Colonic mucosa (tissue), 4 donors: ENCODE measurements around the gene SCN5A. TPM values are rescaled to one million over a fixed set of nuclear protein-coding genes. Genes with fewer than 3 reads are reported as not detected.

Experiments used
- DNase-seq: peaks from one replicate; pipeline ENCODE4 v3.0.0-alpha.2; 2020
- H3K27ac ChIP-seq: fragments of 200-600 bp; one replicate; pipeline ENCODE4 v1.8.0; 2021
- H3K27me3 ChIP-seq: fragments of 200-600 bp; one replicate; pipeline ENCODE4 v1.8.0; 2021
- H3K36me3 ChIP-seq: fragments of 200-600 bp; one replicate; pipeline ENCODE4 v1.8.0; 2021
- H3K4me1 ChIP-seq: fragments of 200-600 bp; one replicate; pipeline ENCODE4 v1.8.0; 2021; ENCODE audit warnings: mild to moderate bottlenecking
- H3K4me3 ChIP-seq: fragments of 200-600 bp; one replicate; pipeline ENCODE4 v1.8.0; 2021
- H3K9ac ChIP-seq, 2 donors: one replicate each; pipeline ENCODE4 v1.7.0; 2013; ENCODE audit warnings: control low read depth in 2 of 2, low read depth in 2 of 2, low read length in 2 of 2
- H3K9me3 ChIP-seq: fragments of 200-600 bp; one replicate; pipeline ENCODE4 v1.8.0; 2021
- intact Hi-C: fragments of 100-400 bp; cut with DNase I; formaldehyde crosslinking; loops from one replicate; pipeline ENCODE4 v1.14.1; 2022
- total RNA-seq, 2 donors: library from RNA; stranded (reverse); fragmentation: NEBNext Ultra II Directional in 1 of 2; extraction: Animal tissue kit (Norgen Biotek cat#: 25700) in 1 of 2; gene quantifications; one replicate each; pipeline ENCODE4 v1.2.1, GENCODE V29; 2021
- TF ChIP-seq, protein P1 (sequence below): fragments of 200-600 bp; IDR thresholded peaks from one replicate; pipeline ENCODE4 v1.8.0; 2022; ENCODE audit warnings: antibody characterized with exemption, mild to moderate bottlenecking
- donor health status: healthy.
- donor health status: DM: no; HTN: no; CAD: no.
- donor health status: DM: no; HTN: no; CAD: no.

Gene SCN5A
- total RNA-seq, 2 donors from 2014 or later: 0.32 to 0.45 TPM

- no peak overlapping the region for H3K9ac ChIP-seq
- no peak overlapping the region for H3K27ac ChIP-seq
- intact Hi-C loops: no loop called here
- peak; percentile 14 for DNase-seq
- no peaks in the 10 kb centered on the region for H3K36me3 ChIP-seq
- H3K27me3 ChIP-seq: no peaks in the 10 kb centered on the region
- no peak overlapping the region for H3K4me3 ChIP-seq
- H3K4me1 ChIP-seq: no peaks in the 10 kb centered on the region
- no peaks in the 10 kb centered on the region for H3K9me3 ChIP-seq
- TF ChIP-seq, protein P1, sequence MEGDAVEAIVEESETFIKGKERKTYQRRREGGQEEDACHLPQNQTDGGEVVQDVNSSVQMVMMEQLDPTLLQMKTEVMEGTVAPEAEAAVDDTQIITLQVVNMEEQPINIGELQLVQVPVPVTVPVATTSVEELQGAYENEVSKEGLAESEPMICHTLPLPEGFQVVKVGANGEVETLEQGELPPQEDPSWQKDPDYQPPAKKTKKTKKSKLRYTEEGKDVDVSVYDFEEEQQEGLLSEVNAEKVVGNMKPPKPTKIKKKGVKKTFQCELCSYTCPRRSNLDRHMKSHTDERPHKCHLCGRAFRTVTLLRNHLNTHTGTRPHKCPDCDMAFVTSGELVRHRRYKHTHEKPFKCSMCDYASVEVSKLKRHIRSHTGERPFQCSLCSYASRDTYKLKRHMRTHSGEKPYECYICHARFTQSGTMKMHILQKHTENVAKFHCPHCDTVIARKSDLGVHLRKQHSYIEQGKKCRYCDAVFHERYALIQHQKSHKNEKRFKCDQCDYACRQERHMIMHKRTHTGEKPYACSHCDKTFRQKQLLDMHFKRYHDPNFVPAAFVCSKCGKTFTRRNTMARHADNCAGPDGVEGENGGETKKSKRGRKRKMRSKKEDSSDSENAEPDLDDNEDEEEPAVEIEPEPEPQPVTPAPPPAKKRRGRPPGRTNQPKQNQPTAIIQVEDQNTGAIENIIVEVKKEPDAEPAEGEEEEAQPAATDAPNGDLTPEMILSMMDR: no peak
Observed at GRCh38 chr3:38549957-38550840, 99.3 kb downstream of the SCN5A start.

DNA sequence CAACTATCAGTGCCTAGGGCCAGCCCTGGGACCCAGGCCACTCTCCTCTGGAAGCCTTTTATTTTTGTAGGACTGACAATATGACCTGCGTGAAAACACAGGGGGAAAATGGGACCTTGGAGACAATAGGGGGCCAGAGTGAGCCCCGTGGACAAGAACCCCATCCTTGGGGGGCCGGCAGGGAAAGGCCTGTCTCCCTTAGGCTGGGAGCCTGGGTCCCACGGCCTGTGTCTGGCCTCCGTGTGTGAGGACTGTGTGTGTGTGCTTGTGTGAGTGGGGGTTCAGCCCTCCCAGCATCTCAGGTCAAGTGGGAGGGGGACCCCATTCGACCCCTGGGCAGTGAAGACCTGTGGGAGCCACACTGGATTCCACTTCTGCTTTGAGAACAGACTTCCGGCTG lies 100.0 kb downstream of the SCN5A start:
- H3K9me3 ChIP-seq: no peaks in the 10 kb centered on the region
- no peaks in the 10 kb centered on the region for H3K4me1 ChIP-seq
- intact Hi-C loops: no loop called here
- TF ChIP-seq, protein P1: no peak
- DNase-seq: no peak
- H3K27ac ChIP-seq: no peak overlapping the region
- H3K4me3 ChIP-seq: no peak overlapping the region
- H3K36me3 ChIP-seq: no peaks in the 10 kb centered on the region
- H3K9ac ChIP-seq: no peak overlapping the region
- no peaks in the 10 kb centered on the region for H3K27me3 ChIP-seq

- TF ChIP-seq, protein P1: no peak
- H3K4me3 ChIP-seq: no peak overlapping the region
- H3K9ac ChIP-seq: no peak overlapping the region
- H3K36me3 ChIP-seq: no peaks in the 10 kb centered on the region
- H3K27ac ChIP-seq: no peak overlapping the region
- H3K27me3 ChIP-seq: no peaks in the 10 kb centered on the region
- intact Hi-C loops: no loop called here
- peak; percentile 9 for DNase-seq
- H3K4me1 ChIP-seq: no peaks in the 10 kb centered on the region
- H3K9me3 ChIP-seq: no peaks in the 10 kb centered on the region
Observed at GRCh38 chr3:38549082-38549481, 100.4 kb downstream of the SCN5A start.

DNA sequence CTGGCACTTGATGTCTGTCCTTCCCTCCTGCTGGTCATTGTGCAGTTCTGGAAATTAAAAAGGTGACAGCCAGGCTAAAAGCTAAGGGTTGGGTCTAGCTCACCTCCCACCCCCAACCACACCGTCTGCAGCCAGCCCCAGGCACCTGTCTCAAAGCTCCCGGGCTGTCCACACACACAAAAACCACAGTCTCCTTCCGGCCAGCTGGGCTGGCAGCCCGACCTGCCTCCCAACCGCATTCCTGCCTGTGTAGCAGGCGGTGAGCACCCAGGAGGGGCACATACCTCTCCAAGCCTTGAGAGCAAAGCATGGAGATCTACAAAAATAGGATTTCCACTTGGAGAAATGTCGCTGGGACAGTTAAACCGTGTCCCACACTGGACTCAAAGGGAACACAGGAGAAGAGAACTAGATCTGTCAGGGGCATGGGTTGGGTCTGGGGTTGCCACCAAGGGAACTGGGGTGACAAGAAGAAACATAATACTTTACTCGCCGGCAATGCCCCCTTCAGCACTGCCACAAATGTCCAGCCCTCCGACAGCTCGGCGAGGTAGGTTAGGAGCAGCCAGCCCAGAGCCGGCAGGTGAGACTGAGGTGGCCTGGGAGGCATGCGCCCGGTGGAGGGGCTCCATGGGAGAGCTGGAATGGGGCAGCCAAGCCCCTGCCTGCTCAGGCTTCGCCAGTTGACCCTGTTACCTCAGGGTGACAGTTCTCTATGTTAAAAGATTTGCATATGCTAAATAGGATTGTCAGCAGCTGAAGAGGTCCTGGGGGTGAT lies 101.1 kb downstream of the SCN5A start:
- H3K4me1 ChIP-seq: no peaks in the 10 kb centered on the region
- no peaks in the 10 kb centered on the region for H3K9me3 ChIP-seq
- no peaks in the 10 kb centered on the region for H3K36me3 ChIP-seq
- intact Hi-C loops: no loop called here
- H3K9ac ChIP-seq: no peak overlapping the region
- H3K27ac ChIP-seq: no peak overlapping the region
- no peak overlapping the region for H3K4me3 ChIP-seq
- H3K27me3 ChIP-seq: no peaks in the 10 kb centered on the region
- DNase-seq: no peak
- TF ChIP-seq, protein P1: no peak

DNA sequence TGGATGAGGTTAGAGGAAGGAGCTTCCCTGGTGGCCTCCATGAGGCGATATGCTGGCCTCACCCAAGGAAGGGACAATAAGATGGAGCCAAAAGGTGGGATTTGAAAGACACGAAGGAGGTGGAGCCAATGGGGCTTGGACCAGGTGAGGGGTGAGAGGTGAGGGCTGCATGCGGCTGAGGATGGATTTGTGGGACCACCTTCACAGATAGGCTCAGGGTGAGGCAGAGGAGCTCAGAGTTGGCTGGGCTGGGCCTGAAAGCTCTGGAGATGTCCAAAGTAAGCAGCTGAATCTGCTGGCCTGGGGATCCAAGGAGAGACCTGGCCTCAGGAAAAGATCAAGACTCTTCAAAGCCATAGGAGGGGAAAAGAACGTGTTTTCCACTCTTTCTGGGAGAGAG lies 103.5 kb downstream of the SCN5A start:
- Histone ChIP-seq H3K27ac (no peak overlapping the region), H3K9me3 (no peaks in the 10 kb centered on the region), H3K4me3 (no peak overlapping the region), H3K36me3 (no peaks in the 10 kb centered on the region), H3K27me3 (no peaks in the 10 kb centered on the region), H3K4me1 (no peaks in the 10 kb centered on the region), H3K9ac (no peak overlapping the region)
- TF ChIP-seq, protein P1: no peak
- intact Hi-C loops: no loop called here
- DNase-seq: no peak
